Ovary (tissue), 9 donors: Measurements from ENCODE around the gene LTB. TPM values are rescaled to one million over a fixed set of nuclear protein-coding genes. Genes with fewer than 3 reads are reported as not detected.
"Not testable (repeated sequence)": the region's sequence is repeated elsewhere in the genome, so short reads cannot be mapped to it uniquely, and the experiment has no call there.

Source experiments
- DNase-seq, 5 donors: peaks; one replicate each; pipeline ENCODE4 v3.0.0-alpha.2; 2019 to 2020
- H3K27ac ChIP-seq, 2 donors: fragments of 200-600 bp; one replicate each; pipeline versions ENCODE4 v1.5.1 to v1.8.0; 2019 to 2022
- H3K27me3 ChIP-seq: fragments of 200-600 bp; one replicate; pipeline ENCODE4 v1.8.0; 2022
- H3K36me3 ChIP-seq: fragments of 200-600 bp; sonication (generic); one replicate; pipeline ENCODE4 v1.5.1; 2019
- H3K4me1 ChIP-seq: one replicate; pipeline ENCODE4 v1.8.1; 2013; ENCODE audit warnings: mild to moderate bottlenecking, moderate library complexity; ENCODE audit not compliant: insufficient read depth
- H3K4me3 ChIP-seq: fragments of 200-600 bp; sonication (generic); one replicate; pipeline ENCODE4 v1.5.1; 2017
- H3K9me3 ChIP-seq, 2 donors: fragments of 200-600 bp in 1 of 2; sonication (generic) in 1 of 2; one replicate each; pipeline versions ENCODE4 v1.5.1 to v1.8.1; 2013 to 2019; ENCODE audit warnings: mild to moderate bottlenecking in 1 of 2, moderate library complexity in 1 of 2
- CTCF ChIP-seq, 3 donors: fragments of 450-650 bp in 2 of 3; fragments of 200-600 bp in 1 of 3; IDR thresholded peaks; one replicate each; pipeline versions ENCODE4 v1.5.1 to v1.8.0; 2016 to 2022; ENCODE audit warnings: antibody characterized with exemption in 3 of 3, mild to moderate bottlenecking in 1 of 3
- EP300 ChIP-seq: sonication (generic); formaldehyde crosslinking; IDR thresholded peaks from one replicate; pipeline ENCODE4 v1.6.1; 2017; ENCODE audit warnings: antibody characterized with exemption
- POLR2A ChIP-seq: fragments of 450-650 bp; IDR thresholded peaks from one replicate; pipeline ENCODE4 v1.6.1; 2017; ENCODE audit warnings: antibody characterized with exemption, mild to moderate bottlenecking, moderate library complexity
- WGBS, 3 donors: extraction: QIAGEN DNeasy Blood & Tissue Kit in 1 of 3; methylation state at CpG; one replicate each; pipeline versions ENCODE4 v1.1.5 to v1.1.7; 2013 to 2017; 5-methylcytosine and 5-hydroxymethylcytosine counted together
- intact Hi-C, 4 donors: fragments of 100-400 bp; cut with DNase I; formaldehyde crosslinking; loops; one replicate each; pipeline versions ENCODE4 v1.11.0 to v1.15.1; 2022 to 2023
- polyA plus RNA-seq, 2 donors: library from polyadenylated mRNA; stranded (reverse); fragments of 200-250 nt in 1 of 2; fragments of 350-450 nt in 1 of 2; fragmentation: Illumina TruSeq in 1 of 2; extraction: RNeasy Lipid Tissue Mini Kit (QIAGEN cat#74804) in 1 of 2; gene quantifications; one replicate each; pipeline ENCODE4 v1.2.3, GENCODE V29; 2013 to 2014
- total RNA-seq, 7 donors: library from RNA; depleted of rRNA in 2 of 7; stranded (reverse); fragments of >200 nt in 2 of 7; fragmentation: NEBNext Ultra II Directional in 3 of 7; extraction: Animal tissue kit (Norgen Biotek cat#: 25700) in 3 of 7; gene quantifications; one replicate each; pipeline versions ENCODE4 v1.1.0 to v1.2.4, GENCODE V29; 2016 to 2023
- donor health status: DM: no; HTN: no; CAD: no; lungs with moderate emphysema.
- donor health status: DM: no; HTN: no; CAD: no.
- donor health status: Bipolar disorder and iron deficiency.
- donor health status: DM: yes; HTN: yes; CAD: no.
- donor health status: DM: no; HTN: no; CAD: no.
- donor health status: DM: yes; HTN: yes; CAD: no.

The LTB gene
- total and polyA plus RNA-seq, 9 donors, result 0.42 to 1.8 (median 0.60) TPM; not detected in 3

- intact Hi-C loops, result loop anchor here in 1 of 4 donors (5.0 kb wide), 1 partner anchor 50 kb away; the partner anchor contains the start of genes ATP6V1G2 and NFKBIL1
- Histone ChIP-seq H3K4me1 (no peaks in the 10 kb centered on the region), H3K4me3 (no peak overlapping the region), H3K36me3 (no peaks in the 10 kb centered on the region), H3K9me3 (no peaks in the 10 kb centered on the region), H3K27ac (no peak overlapping the region), H3K27me3 (no peaks in the 10 kb centered on the region)
- TF ChIP-seq CTCF (IDR thresholded peaks at IDR 0.05) (no peak), POLR2A (no peak), EP300 (no peak)
- 25 to 43% (median 28%) methylated on average over 2 of the region's 2 CpGs for WGBS, 3 donors
- DNase-seq, result no peak
Measured at GRCh38 chr6:31597006-31597405, 14.8 kb upstream of the LTB start.

DNA sequence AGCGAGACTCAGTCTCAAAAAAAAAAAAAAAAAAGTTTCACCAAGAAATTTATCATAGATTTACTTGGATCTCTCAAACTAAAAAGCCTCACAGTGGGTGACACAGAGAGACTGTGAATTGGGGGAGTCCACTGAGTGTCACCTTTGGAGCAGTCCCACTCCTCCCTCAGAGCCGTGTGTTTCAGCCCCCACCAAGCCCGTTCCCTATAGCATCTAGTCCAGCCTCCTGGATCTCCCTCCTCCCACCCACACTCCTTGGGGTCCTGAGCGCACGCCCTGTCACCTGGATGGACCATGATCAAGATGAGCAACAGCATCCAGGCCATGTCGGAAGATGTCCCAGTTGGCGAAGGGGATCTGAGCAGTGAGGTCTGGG lies 10.2 kb upstream of the LTB start:
- no peaks in the 10 kb centered on the region for H3K9me3 ChIP-seq
- TF ChIP-seq POLR2A, result no peak
- TF ChIP-seq EP300, result no peak
- no peaks in the 10 kb centered on the region for H3K36me3 ChIP-seq
- H3K27ac ChIP-seq, result no peak overlapping the region
- intact Hi-C loops, result no loop called here
- no peaks in the 10 kb centered on the region for H3K27me3 ChIP-seq
- H3K4me1 ChIP-seq, result no peaks in the 10 kb centered on the region
- 83 to 92% (median 85%) methylated on average over 7 of the region's 7 CpGs for WGBS, 3 donors
- DNase-seq, result no peak
- no peak overlapping the region for H3K4me3 ChIP-seq

- H3K4me1 ChIP-seq, intact Hi-C loops, H3K4me3 ChIP-seq, H3K27me3 ChIP-seq, H3K36me3 ChIP-seq, H3K9me3 ChIP-seq, H3K27ac ChIP-seq, DNase-seq: not testable (repeated sequence)
- 71 to 85% (median 83%) methylated on average over 5 of the region's 5 CpGs for WGBS, 3 donors
Measured at GRCh38 chr6:31590691-31591090, 8.5 kb upstream of the LTB start.

DNA sequence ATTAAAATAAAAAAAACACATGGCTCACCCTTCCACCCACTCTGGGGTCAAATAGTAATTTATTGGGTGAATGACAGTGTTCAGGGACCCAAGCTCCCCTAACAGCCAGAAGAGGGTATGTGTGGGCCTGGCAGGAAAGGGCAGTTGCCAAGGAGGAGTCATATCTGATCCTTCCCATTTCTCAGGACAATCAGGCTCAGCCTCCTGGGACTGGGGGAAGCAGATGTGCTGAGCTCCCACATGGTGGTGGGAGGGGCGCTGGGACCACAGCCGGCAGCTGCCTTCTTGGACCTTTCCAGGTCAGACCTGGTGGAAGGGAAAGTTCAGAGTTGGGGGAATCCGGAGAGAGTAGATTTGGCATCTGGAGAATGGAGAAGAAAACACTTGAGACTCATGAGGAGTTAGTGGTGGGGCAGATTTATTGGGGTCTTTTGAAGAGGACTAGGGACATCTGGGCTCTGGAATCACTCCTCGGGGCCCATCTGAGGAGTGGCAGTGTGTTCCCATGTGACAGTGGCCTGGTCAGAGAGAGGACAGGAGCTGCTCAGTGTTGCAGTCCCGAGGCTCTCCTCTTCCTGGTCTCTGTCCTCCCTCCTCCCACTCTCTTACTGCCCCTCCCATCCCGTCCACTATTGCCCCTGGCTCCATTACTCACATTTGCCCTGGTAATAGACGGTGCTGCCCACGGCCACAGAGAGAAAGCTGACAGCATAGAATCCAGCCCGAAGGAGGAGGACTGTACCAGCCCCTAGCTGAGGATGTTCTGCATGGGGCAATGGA lies 6.8 kb upstream of the LTB start:
- no peaks in the 10 kb centered on the region for H3K9me3 ChIP-seq
- no peak for DNase-seq
- intact Hi-C loops, result no loop called here
- no peaks in the 10 kb centered on the region for H3K4me1 ChIP-seq
- H3K36me3 ChIP-seq, result no peaks in the 10 kb centered on the region
- WGBS, 3 donors, result 50 to 54% (median 53%) methylated on average over 9 of the region's 9 CpGs
- TF ChIP-seq CTCF (IDR thresholded peaks at IDR 0.05) (no peak), POLR2A (no peak), EP300 (no peak)
- H3K27ac ChIP-seq, result no peak overlapping the region
- H3K27me3 ChIP-seq, result no peaks in the 10 kb centered on the region
- H3K4me3 ChIP-seq, result no peak overlapping the region

- H3K4me1 ChIP-seq, result no peaks in the 10 kb centered on the region
- WGBS, 3 donors, result 39 to 45% (median 43%) methylated on average over 12 of the region's 12 CpGs
- H3K27ac ChIP-seq, result no peak overlapping the region
- H3K4me3 ChIP-seq, result no peak overlapping the region
- intact Hi-C loops, result no loop called here
- H3K27me3 ChIP-seq, result no peaks in the 10 kb centered on the region
- TF ChIP-seq EP300, result no peak
- TF ChIP-seq CTCF (IDR thresholded peaks at IDR 0.05), result no peak
- no peak for TF ChIP-seq POLR2A
- no peak for DNase-seq
- H3K9me3 ChIP-seq, result no peaks in the 10 kb centered on the region
- no peaks in the 10 kb centered on the region for H3K36me3 ChIP-seq
Measured at GRCh38 chr6:31587791-31588777, 5.9 kb upstream of the LTB start.
